Activated T-cell treated with anti-CD3 and anti-CD28 coated beads, Interleukin-2, amount 50 U/mL, for 48 hours (primary cell): Measurements from ENCODE around the gene KNTC1.
"Not testable (repeated sequence)": the region's sequence is repeated elsewhere in the genome, so short reads cannot be mapped to it uniquely, and the experiment has no call there.

Experiments
- DNase-seq, 2 experiments: peaks; one replicate each; pipeline ENCODE4 v3.0.0-alpha.2; 2020

KNTC1 gene

GRCh38 chr12:122506393-122506938 lies 20.6 kb upstream of the KNTC1 start:
- no peak for DNase-seq

- no peak for DNase-seq
Observed at GRCh38 chr12:122508163-122508562, 18.9 kb upstream of the KNTC1 start.

GRCh38 chr12:122513028-122513427 lies 14.0 kb upstream of the KNTC1 start:
- not testable (repeated sequence) for DNase-seq

- no peak for DNase-seq
Observed at GRCh38 chr12:122513660-122514059, 13.4 kb upstream of the KNTC1 start.

- no peak for DNase-seq
Observed at GRCh38 chr12:122515275-122515674, 11.8 kb upstream of the KNTC1 start.

- DNase-seq, result no peak
Observed at GRCh38 chr12:122516544-122517361, 10.3 kb upstream of the KNTC1 start.

- no peak for DNase-seq
Observed at GRCh38 chr12:122517877-122518276, 9.2 kb upstream of the KNTC1 start.

GRCh38 chr12:122518908-122519307 lies 8.1 kb upstream of the KNTC1 start:
- DNase-seq, result no peak

- no peak for DNase-seq
Observed at GRCh38 chr12:122519418-122519817, 7.6 kb upstream of the KNTC1 start.

GRCh38 chr12:122520676-122521075 lies 6.4 kb upstream of the KNTC1 start:
- DNase-seq, result no peak

GRCh38 chr12:122523280-122523679 lies 3.8 kb upstream of the KNTC1 start:
- DNase-seq, result no peak

GRCh38 chr12:122523846-122524718 lies 3.0 kb upstream of the KNTC1 start:
- no peak for DNase-seq

GRCh38 chr12:122527478-122527944 lies 462 bp downstream of the KNTC1 start:
- DNase-seq, result peak; percentile 47 to 56

- DNase-seq, result no peak
Observed at GRCh38 chr12:122528582-122528981, 1.5 kb downstream of the KNTC1 start.

- no peak for DNase-seq
Observed at GRCh38 chr12:122528992-122529391, 1.9 kb downstream of the KNTC1 start.

- DNase-seq, result no peak
Observed at GRCh38 chr12:122533856-122534255, 6.8 kb downstream of the KNTC1 start.

- no peak for DNase-seq
Observed at GRCh38 chr12:122537021-122537420, 10.0 kb downstream of the KNTC1 start.

GRCh38 chr12:122538496-122538895 lies 11.4 kb downstream of the KNTC1 start:
- no peak for DNase-seq

- DNase-seq, result no peak
Observed at GRCh38 chr12:122544537-122544936, 17.5 kb downstream of the KNTC1 start.

GRCh38 chr12:122545855-122546254 lies 18.8 kb downstream of the KNTC1 start:
- no peak for DNase-seq

GRCh38 chr12:122547330-122547729 lies 20.3 kb downstream of the KNTC1 start:
- no peak for DNase-seq

GRCh38 chr12:122558745-122559641 lies 31.9 kb downstream of the KNTC1 start:
- no peak for DNase-seq
